ENCODE data around the gene PRDM7. TPM values are rescaled to one million over a fixed set of nuclear protein-coding genes. Genes with fewer than 3 reads are reported as not detected.

Gene PRDM7
- total RNA-seq, 4 donors from 2014 or later: not detected

- 55% methylated on average over 4 of the region's 4 CpGs; no CpG with 5 or more reads in 1 of the 2 donors for WGBS, 2 donors (ENCODE audit: low coverage in 1 of 2)
- Histone ChIP-seq H3K4me1 (no peaks in the 10 kb centered on the region), H3K27ac (no peak overlapping the region), H3K9me3 (peaks cover 0 to 17% (median 0%) of the 10 kb centered on the region in 3 donors), H3K36me3 (no peaks in the 10 kb centered on the region), H3K27me3 (peaks cover 13% of the 10 kb centered on the region), H3K4me3 (no peak overlapping the region)
- TF ChIP-seq POLR2AphosphoS5 (IDR thresholded peaks at IDR 0.05) (no peak), CTCF (IDR thresholded peaks at IDR 0.05) (no peak), EP300 (IDR thresholded peaks at IDR 0.05) (no peak), POLR2A (IDR thresholded peaks at IDR 0.05) (no peak)
- no peak for ATAC-seq
Observed at GRCh38 chr16:90054554-90054953, 22.6 kb downstream of the PRDM7 start.

- H3K4me1 ChIP-seq: no peaks in the 10 kb centered on the region
- WGBS, 2 donors (ENCODE audit: low coverage in 1 of 2): no CpG with 5 or more reads among the region's 1 CpG
- peaks cover 0 to 17% (median 0%) of the 10 kb centered on the region in 3 donors for H3K9me3 ChIP-seq
- TF ChIP-seq POLR2AphosphoS5 (IDR thresholded peaks at IDR 0.05): no peak
- TF ChIP-seq CTCF (IDR thresholded peaks at IDR 0.05): no peak
- no peak for TF ChIP-seq POLR2A (IDR thresholded peaks at IDR 0.05)
- no peak overlapping the region for H3K4me3 ChIP-seq
- ATAC-seq: no peak
- H3K36me3 ChIP-seq: no peaks in the 10 kb centered on the region
- no peak overlapping the region for H3K27ac ChIP-seq
- peaks cover 15% of the 10 kb centered on the region for H3K27me3 ChIP-seq
Observed at GRCh38 chr16:90053902-90054500, 23.1 kb downstream of the PRDM7 start.

GRCh38 chr16:90050969-90051368 lies 26.2 kb downstream of the PRDM7 start:
- Histone ChIP-seq H3K4me1 (peaks cover 0 to 20% (median 12%) of the 10 kb centered on the region in 3 donors), H3K27ac (no peak overlapping the region), H3K4me3 (no peak overlapping the region), H3K9me3 (peaks cover 0 to 17% (median 0%) of the 10 kb centered on the region in 3 donors), H3K36me3 (no peaks in the 10 kb centered on the region), H3K27me3 (peaks cover 35% of the 10 kb centered on the region)
- 86 to 88% methylated on average over 4 to 7 of the region's 10 CpGs for WGBS, 2 donors (ENCODE audit: low coverage in 1 of 2)
- TF ChIP-seq POLR2AphosphoS5 (IDR thresholded peaks at IDR 0.05) (no peak), POLR2A (IDR thresholded peaks at IDR 0.05) (no peak), EP300 (IDR thresholded peaks at IDR 0.05) (no peak), CTCF (IDR thresholded peaks at IDR 0.05) (no peak)
- no peak for ATAC-seq

- no peak overlapping the region for H3K27ac ChIP-seq
- ATAC-seq: no peak
- no peaks in the 10 kb centered on the region for H3K36me3 ChIP-seq
- H3K4me1 ChIP-seq: peaks cover 0 to 20% (median 12%) of the 10 kb centered on the region in 3 donors
- no peak overlapping the region for H3K4me3 ChIP-seq
- H3K9me3 ChIP-seq: peaks cover 0 to 3% (median 0%) of the 10 kb centered on the region in 3 donors
- WGBS, 2 donors (ENCODE audit: low coverage in 1 of 2): 85 to 88% methylated on average over 8 to 17 of the region's 19 CpGs
- peaks cover 27% of the 10 kb centered on the region for H3K27me3 ChIP-seq
- TF ChIP-seq EP300 (IDR thresholded peaks at IDR 0.05) (no peak), CTCF (IDR thresholded peaks at IDR 0.05) (no peak), POLR2A (IDR thresholded peaks at IDR 0.05) (no peak), POLR2AphosphoS5 (IDR thresholded peaks at IDR 0.05) (no peak)
Observed at GRCh38 chr16:90048737-90049330, 28.3 kb downstream of the PRDM7 start.

- Histone ChIP-seq H3K4me1 (peaks cover 0 to 20% (median 12%) of the 10 kb centered on the region in 3 donors), H3K27ac (peak overlapping the region in 2 of 4 donors; percentile 46 to 55), H3K9me3 (no peaks in the 10 kb centered on the region), H3K36me3 (no peaks in the 10 kb centered on the region), H3K4me3 (no peak overlapping the region), H3K27me3 (peaks cover 27% of the 10 kb centered on the region)
- no peak for TF ChIP-seq POLR2AphosphoS5 (IDR thresholded peaks at IDR 0.05)
- no peak for TF ChIP-seq CTCF (IDR thresholded peaks at IDR 0.05)
- no peak for TF ChIP-seq POLR2A (IDR thresholded peaks at IDR 0.05)
- no peak for TF ChIP-seq EP300 (IDR thresholded peaks at IDR 0.05)
- WGBS, 2 donors (ENCODE audit: low coverage in 1 of 2): 46 to 47% methylated on average over 9 to 11 of the region's 12 CpGs
- ATAC-seq: no peak
Observed at GRCh38 chr16:90048347-90048722, 28.8 kb downstream of the PRDM7 start.

Measured in gastroesophageal sphincter (tissue), 4 donors.